Progenitor cell of endocrine pancreas (in vitro differentiated cells): ENCODE measurements around the gene PTGDS. TPM values are rescaled to one million over a fixed set of nuclear protein-coding genes. Genes with fewer than 3 reads are reported as not detected.

ENCODE experiments used
- DNase-seq: peaks from one replicate; pipeline ENCODE4 v3.0.0; 2021; ENCODE audit warnings: low spot score; ENCODE audit not compliant: unreplicated experiment
- H3K27ac Mint-ChIP-seq: 2 replicates; pipeline ENCODE4 v1.8.0; 2021; ENCODE audit warnings: mild to moderate bottlenecking, moderate library complexity, mixed read lengths
- H3K27me3 Mint-ChIP-seq: 2 replicates; pipeline ENCODE4 v1.8.0; 2021; ENCODE audit warnings: mixed read lengths
- H3K36me3 Mint-ChIP-seq: 2 replicates; pipeline ENCODE4 v1.8.0; 2022; ENCODE audit warnings: mixed read lengths; ENCODE audit not compliant: insufficient read depth
- H3K4me1 Mint-ChIP-seq: 2 replicates; pipeline ENCODE4 v1.8.0; 2021; ENCODE audit warnings: low read depth, mixed read lengths
- H3K4me3 Mint-ChIP-seq: 2 replicates; pipeline ENCODE4 v1.8.0; 2021; ENCODE audit warnings: low read depth, mild to moderate bottlenecking, moderate library complexity, mixed read lengths
- H3K9me3 Mint-ChIP-seq: 2 replicates; pipeline ENCODE4 v1.8.0; 2021; ENCODE audit warnings: low read depth, mixed read lengths
- total RNA-seq: library from RNA; stranded (reverse); gene quantifications from 2 replicates; pipeline ENCODE4 v1.2.1, GENCODE V29; 2021
- TF ChIP-seq, protein P1 (sequence below): fragments of 200-600 bp; sonication (generic); IDR thresholded peaks from one replicate; pipeline ENCODE4 v1.5.0; 2021; ENCODE audit warnings: antibody characterized with exemption, mild to moderate bottlenecking; ENCODE audit not compliant: unreplicated experiment

PTGDS gene
- total RNA-seq, 1 donor from 2014 or later, result not detected

DNA sequence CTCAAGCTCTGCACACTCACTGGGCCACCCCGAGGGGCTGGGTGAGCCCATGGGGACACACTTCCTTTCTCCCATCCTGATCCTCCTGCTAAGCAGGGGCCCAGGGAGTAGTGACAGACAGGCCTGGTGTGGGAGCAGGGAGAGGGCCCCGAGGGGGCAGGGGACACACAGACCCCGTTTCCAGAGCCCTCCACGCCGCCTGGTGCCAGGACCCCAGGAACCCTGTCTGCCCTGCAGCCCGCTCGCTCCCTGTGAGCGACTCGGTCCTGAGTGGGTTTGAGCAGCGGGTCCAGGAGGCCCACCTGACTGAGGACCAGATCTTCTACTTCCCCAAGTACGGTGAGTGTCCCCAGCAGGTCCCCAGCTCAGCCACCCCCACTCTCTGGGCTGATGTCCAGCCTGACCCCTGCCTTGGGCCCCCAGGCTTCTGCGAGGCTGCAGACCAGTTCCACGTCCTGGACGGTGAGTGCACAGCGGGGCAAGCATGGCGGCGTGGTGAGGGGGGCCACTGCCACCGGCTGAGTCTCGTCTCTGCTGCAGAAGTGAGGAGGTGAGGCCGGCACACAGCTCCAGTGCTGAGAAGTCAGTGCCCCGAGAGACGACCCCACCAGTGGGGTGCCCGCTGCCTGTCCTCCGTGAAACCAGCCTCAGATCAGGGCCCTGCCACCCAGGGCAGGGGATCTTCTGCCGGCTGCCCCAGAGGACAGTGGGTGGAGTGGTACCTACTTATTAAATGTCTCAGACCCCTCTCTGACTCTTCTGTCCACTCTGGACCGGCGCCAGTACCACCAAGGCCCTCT, 30.9 kb upstream of the PTGDS start:
- Mint-ChIP-seq H3K27ac (no peak overlapping the region), H3K4me1 (peaks cover 2% of the 10 kb centered on the region), H3K4me3 (no peak overlapping the region), H3K9me3 (no peaks in the 10 kb centered on the region), H3K27me3 (no peaks in the 10 kb centered on the region), H3K36me3 (no peaks in the 10 kb centered on the region)
- TF ChIP-seq, protein P1, sequence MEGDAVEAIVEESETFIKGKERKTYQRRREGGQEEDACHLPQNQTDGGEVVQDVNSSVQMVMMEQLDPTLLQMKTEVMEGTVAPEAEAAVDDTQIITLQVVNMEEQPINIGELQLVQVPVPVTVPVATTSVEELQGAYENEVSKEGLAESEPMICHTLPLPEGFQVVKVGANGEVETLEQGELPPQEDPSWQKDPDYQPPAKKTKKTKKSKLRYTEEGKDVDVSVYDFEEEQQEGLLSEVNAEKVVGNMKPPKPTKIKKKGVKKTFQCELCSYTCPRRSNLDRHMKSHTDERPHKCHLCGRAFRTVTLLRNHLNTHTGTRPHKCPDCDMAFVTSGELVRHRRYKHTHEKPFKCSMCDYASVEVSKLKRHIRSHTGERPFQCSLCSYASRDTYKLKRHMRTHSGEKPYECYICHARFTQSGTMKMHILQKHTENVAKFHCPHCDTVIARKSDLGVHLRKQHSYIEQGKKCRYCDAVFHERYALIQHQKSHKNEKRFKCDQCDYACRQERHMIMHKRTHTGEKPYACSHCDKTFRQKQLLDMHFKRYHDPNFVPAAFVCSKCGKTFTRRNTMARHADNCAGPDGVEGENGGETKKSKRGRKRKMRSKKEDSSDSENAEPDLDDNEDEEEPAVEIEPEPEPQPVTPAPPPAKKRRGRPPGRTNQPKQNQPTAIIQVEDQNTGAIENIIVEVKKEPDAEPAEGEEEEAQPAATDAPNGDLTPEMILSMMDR, result no peak
- no peak for DNase-seq

DNA sequence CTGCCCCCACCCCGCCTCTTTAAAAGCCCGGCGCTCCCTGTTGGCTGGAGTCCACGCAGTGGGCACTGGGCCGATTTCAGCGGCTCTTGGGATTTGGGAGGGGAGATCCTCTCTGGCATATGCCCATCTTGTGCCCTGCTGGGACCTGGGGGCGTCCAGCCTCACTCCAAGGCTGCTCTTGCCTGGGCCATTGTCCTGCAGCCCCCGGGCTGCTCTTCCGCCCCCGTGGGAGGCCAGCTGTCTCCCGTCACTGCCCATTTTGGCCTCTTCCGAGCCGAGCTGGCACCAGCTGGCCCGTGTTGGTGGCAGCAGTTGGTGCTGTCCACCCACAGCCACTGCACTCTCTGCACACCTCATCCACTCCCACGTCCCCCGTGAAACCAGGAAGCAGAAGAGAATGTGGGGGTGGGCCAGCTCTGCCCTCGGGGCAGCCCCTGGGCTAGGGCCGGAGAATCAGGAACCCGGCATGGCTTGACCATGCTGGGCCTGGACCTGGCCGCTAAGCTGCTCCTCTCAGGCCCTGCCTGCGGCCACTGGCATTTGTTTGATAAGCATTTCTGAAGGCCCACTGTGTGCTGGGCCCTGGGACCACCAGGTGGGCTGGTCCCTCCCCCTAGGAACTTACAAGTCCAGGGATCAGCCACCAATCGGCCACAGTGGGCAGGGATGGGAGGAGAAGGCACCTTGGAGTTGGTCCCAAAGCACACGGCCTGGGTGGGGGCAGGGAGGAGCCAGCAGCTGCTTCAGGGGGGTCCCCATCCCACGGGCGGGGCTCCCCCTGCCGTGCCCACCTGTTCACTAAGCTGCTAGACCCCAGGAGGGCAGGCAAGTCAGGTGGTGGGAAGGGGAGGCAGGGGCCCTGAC, 30.0 kb upstream of the PTGDS start:
- DNase-seq, result no peak
- Mint-ChIP-seq H3K27me3 (no peaks in the 10 kb centered on the region), H3K36me3 (no peaks in the 10 kb centered on the region), H3K4me1 (peaks cover 2% of the 10 kb centered on the region), H3K27ac (no peak overlapping the region), H3K4me3 (no peak overlapping the region), H3K9me3 (no peaks in the 10 kb centered on the region)
- TF ChIP-seq, protein P1, result no peak

DNA sequence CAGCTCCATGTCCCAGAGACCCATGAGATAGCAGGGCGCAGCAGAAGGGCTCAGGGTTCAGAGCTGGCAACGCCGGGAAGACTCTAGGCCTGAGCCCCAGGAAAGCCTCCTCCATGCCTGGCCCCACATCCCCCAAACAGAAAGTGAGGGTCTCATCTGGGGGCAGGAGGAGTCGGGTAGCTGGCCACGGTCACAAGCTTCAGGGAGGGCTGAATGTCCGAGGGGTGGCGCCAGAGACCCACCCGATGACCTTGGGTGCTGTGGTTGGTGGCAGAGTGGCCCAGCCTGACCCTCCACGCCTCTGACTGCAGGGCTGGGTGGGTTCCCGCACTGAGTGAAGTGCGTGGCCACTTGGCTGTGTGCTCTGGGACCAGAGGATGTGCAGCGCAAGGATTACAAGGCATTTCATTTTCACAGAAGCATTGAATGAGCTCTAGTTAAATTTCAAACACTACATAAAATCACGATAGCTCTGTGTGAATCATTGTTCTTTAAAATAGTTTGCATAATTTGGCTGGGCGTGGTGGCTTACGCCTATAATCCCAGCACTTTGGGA, 29.3 kb upstream of the PTGDS start:
- H3K36me3 Mint-ChIP-seq, result no peaks in the 10 kb centered on the region
- TF ChIP-seq, protein P1, result peak; percentile 53
- peak overlapping the region; percentile 59 for H3K4me3 Mint-ChIP-seq
- no peaks in the 10 kb centered on the region for H3K27me3 Mint-ChIP-seq
- H3K9me3 Mint-ChIP-seq, result no peaks in the 10 kb centered on the region
- H3K27ac Mint-ChIP-seq, result peak overlapping the region; percentile 69
- H3K4me1 Mint-ChIP-seq, result peaks cover 2% of the 10 kb centered on the region
- no peak for DNase-seq

DNA sequence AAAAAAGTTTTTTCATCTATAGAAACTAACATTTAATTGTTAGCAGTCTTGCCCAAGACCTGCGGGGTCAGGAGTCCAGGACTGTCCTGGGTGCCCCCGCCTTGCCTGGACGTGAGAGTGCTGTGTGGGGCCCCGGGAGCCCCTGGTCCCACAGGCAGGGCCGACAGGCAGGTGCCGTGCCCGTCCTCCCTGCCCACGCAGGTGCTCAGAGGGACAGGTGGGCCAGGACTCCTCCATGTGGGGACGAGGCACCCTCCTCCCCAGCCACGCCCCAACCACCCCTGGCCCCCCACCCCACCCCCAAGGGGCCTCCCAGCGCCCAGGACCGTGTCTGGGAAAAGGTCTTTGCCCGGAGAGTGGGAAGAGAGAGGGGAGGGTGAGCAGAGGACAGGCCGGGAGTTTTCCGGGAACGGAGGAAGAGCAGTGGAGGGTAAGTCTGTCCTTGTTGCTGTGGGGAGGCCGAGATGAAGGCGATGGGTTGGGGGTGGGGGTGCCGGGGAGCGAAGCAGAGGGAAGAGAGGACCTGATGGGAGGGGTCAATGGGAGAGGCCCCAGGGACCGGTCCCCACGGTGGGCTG, 28.0 kb upstream of the PTGDS start:
- Mint-ChIP-seq H3K9me3 (no peaks in the 10 kb centered on the region), H3K27me3 (no peaks in the 10 kb centered on the region), H3K27ac (peak overlapping the region; percentile 56), H3K4me3 (peak overlapping the region; percentile 78), H3K4me1 (peaks cover 2% of the 10 kb centered on the region), H3K36me3 (no peaks in the 10 kb centered on the region)
- TF ChIP-seq, protein P1, result no peak
- no peak for DNase-seq
